DND-41 (cell line): ENCODE data around the gene ERP27.
A peak's percentile ranks its signal among the peaks of the same experiment; 100 is the strongest.

Experiments
- ATAC-seq: fragments of 200-7000 bp; cut with Tn5 transposase; 3 replicates; pipeline ENCODE4 v1.9.1; 2021; ENCODE audit warnings: low read depth; ENCODE audit not compliant: insufficient read depth
- DNase-seq: peaks from one replicate; pipeline ENCODE4 v3.0.0-alpha.2; 2020
- H2AFZ ChIP-seq: 2 replicates; pipeline ENCODE4 v1.6.0; 2012; ENCODE audit warnings: low read depth, low read length
- H3K27ac ChIP-seq: 2 replicates; pipeline ENCODE4 v1.5.1; 2012; ENCODE audit warnings: low read length, inconsistent platforms
- H3K27me3 ChIP-seq: fragments of 200-600 bp; sonication (generic); 2 replicates; pipeline ENCODE4 v1.6.0; 2012; ENCODE audit warnings: low read length, mild to moderate bottlenecking, inconsistent platforms; ENCODE audit not compliant: insufficient read depth, poor library complexity
- H3K36me3 ChIP-seq: 2 replicates; pipeline ENCODE4 v1.5.1; 2012; ENCODE audit warnings: low read length, inconsistent platforms; ENCODE audit not compliant: insufficient read depth
- H3K4me1 ChIP-seq: 2 replicates; pipeline ENCODE4 v1.5.1; 2012; ENCODE audit warnings: mild to moderate bottlenecking, low read length; ENCODE audit not compliant: insufficient read depth
- H3K4me2 ChIP-seq: 2 replicates; pipeline ENCODE4 v1.6.0; 2012; ENCODE audit warnings: mild to moderate bottlenecking, moderate library complexity, low read length, inconsistent platforms; ENCODE audit not compliant: insufficient read depth
- H3K4me3 ChIP-seq, 2 experiments: fragments of 200-600 bp in 1 of 2; shearing (Covaris generic) in 1 of 2; 2 replicates each; pipeline ENCODE4 v1.5.1; 2012 to 2016; ENCODE audit warnings: inconsistent platforms in 2 of 2, low read length in 2 of 2, mild to moderate bottlenecking in 2 of 2, low read depth in 1 of 2, moderate library complexity in 1 of 2
- H3K79me2 ChIP-seq: 2 replicates; pipeline ENCODE4 v1.6.0; 2012; ENCODE audit warnings: low read length, inconsistent platforms; ENCODE audit not compliant: insufficient read depth
- H3K9ac ChIP-seq: 2 replicates; pipeline ENCODE4 v1.6.0; 2012; ENCODE audit warnings: low read depth, mild to moderate bottlenecking, inconsistent platforms, low read length, moderate library complexity
- H3K9me3 ChIP-seq: 2 replicates; pipeline ENCODE4 v1.5.1; 2012; ENCODE audit warnings: low read length, moderate library complexity, mild to moderate bottlenecking, inconsistent platforms; ENCODE audit not compliant: insufficient read depth, severe bottlenecking
- H4K20me1 ChIP-seq: 2 replicates; pipeline ENCODE4 v1.6.0; 2012; ENCODE audit warnings: low read length; ENCODE audit not compliant: insufficient read depth
- EZH2 ChIP-seq: IDR thresholded peaks from 3 replicates; pipeline ENCODE4 v1.6.1; 2012; ENCODE audit warnings: borderline replicate concordance, low read depth, mild to moderate bottlenecking, moderate library complexity, low read length, inconsistent platforms; ENCODE audit not compliant: severe bottlenecking
- TF ChIP-seq, protein P1 (sequence below): IDR thresholded peaks from 2 replicates; pipeline ENCODE4 v1.5.1; 2012; ENCODE audit warnings: borderline replicate concordance, low read length, moderate library complexity, mild to moderate bottlenecking; ENCODE audit not compliant: poor library complexity, severe bottlenecking; ENCODE audit errors: extremely low read depth

Gene ERP27

DNA sequence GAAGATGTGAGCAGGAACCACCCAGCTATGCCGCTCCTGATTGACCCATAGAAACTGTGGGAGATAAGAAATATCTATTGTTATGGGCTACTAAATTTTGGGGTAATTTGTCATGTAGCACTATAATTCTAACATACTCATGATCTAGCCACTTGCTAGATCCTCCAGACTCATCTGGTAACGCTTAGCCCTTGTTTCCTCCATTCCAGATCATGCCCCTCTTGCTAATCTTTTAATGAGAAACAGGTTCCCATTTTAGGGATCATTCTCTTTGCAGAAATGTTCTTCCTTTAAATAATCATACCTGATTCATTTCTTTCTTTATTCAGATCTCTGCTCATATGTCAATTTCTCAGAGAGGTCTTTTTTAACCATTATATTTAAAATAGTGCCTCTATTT is 26.9 kb upstream of the ERP27 start:
- Histone ChIP-seq H3K27ac (peak overlapping the region; percentile 87), H3K9me3 (no peaks in the 10 kb centered on the region), H3K36me3 (no peaks in the 10 kb centered on the region; the same call in 1 of the 2 replicates), H3K27me3 (no peaks in the 10 kb centered on the region), H3K4me2 (no peak overlapping the region), H3K4me3 (no peak overlapping the region), H3K9ac (no peak overlapping the region), H3K79me2 (peaks cover 43% of the 10 kb centered on the region), H3K4me1 (peaks cover 35% of the 10 kb centered on the region), H4K20me1 (no peaks in the 10 kb centered on the region), H2AFZ (no peak overlapping the region)
- TF ChIP-seq EZH2: no peak
- TF ChIP-seq, protein P1, sequence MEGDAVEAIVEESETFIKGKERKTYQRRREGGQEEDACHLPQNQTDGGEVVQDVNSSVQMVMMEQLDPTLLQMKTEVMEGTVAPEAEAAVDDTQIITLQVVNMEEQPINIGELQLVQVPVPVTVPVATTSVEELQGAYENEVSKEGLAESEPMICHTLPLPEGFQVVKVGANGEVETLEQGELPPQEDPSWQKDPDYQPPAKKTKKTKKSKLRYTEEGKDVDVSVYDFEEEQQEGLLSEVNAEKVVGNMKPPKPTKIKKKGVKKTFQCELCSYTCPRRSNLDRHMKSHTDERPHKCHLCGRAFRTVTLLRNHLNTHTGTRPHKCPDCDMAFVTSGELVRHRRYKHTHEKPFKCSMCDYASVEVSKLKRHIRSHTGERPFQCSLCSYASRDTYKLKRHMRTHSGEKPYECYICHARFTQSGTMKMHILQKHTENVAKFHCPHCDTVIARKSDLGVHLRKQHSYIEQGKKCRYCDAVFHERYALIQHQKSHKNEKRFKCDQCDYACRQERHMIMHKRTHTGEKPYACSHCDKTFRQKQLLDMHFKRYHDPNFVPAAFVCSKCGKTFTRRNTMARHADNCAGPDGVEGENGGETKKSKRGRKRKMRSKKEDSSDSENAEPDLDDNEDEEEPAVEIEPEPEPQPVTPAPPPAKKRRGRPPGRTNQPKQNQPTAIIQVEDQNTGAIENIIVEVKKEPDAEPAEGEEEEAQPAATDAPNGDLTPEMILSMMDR: no peak
- ATAC-seq (no peak), DNase-seq (no peak)

DNA sequence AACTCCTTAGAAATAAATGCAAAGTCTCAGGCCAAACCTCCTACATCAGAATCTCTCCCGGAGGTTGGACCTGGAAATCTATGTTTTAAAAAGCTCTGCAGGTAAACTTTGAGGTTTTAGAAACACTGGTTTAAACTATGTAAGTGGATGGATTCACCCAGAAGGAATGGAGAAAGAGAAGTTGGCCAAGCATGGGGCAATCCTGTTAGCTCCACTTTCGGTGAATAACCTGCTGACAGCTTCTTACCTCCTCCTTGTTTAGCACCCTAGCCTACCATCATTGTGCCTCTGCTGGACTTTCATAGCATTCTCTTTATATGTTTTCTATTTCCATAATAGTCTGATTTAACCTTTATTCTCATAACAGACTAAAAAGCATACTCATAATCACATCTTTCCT is 26.1 kb upstream of the ERP27 start:
- peaks cover 43% of the 10 kb centered on the region for H3K4me1 ChIP-seq
- TF ChIP-seq, protein P1: no peak
- no peak for TF ChIP-seq EZH2

GRCh38 chr12:14963520-14963919 is 25.2 kb upstream of the ERP27 start:
- peak overlapping the region in 1 of 2 experiments; percentile 77; a peak in 2 of 4 replicates for H3K4me3 ChIP-seq

More for the DNA sequence above, 26.1 kb upstream of the ERP27 start:
- Histone ChIP-seq H3K36me3 (peaks cover 8% of the 10 kb centered on the region; the same call in 1 of the 2 replicates), H3K27ac (peak overlapping the region; percentile 87), H3K27me3 (no peaks in the 10 kb centered on the region), H3K9ac (no peak overlapping the region), H2AFZ (peak overlapping the region; percentile 36; the same call in 1 of the 2 replicates), H4K20me1 (peaks cover 3% of the 10 kb centered on the region; the same call in 1 of the 2 replicates), H3K4me3 (no peak overlapping the region), H3K4me2 (no peak overlapping the region), H3K79me2 (peaks cover 51% of the 10 kb centered on the region), H3K9me3 (no peaks in the 10 kb centered on the region)
- DNase-seq (no peak), ATAC-seq (no peak)

More at GRCh38 chr12:14963520-14963919, 25.2 kb upstream of the ERP27 start:
- peaks cover 16% of the 10 kb centered on the region for H3K36me3 ChIP-seq
- H3K27me3 ChIP-seq: no peaks in the 10 kb centered on the region
- peak overlapping the region; percentile 81 for H2AFZ ChIP-seq
- peak overlapping the region; percentile 78 for H3K9ac ChIP-seq
- H3K4me1 ChIP-seq: peaks cover 52% of the 10 kb centered on the region
- H4K20me1 ChIP-seq: peaks cover 9% of the 10 kb centered on the region; the same call in 1 of the 2 replicates
- ATAC-seq (no peak), DNase-seq (no peak)
- no peak for TF ChIP-seq EZH2
- TF ChIP-seq, protein P1: no peak
- peak overlapping the region; percentile 89 for H3K4me2 ChIP-seq
- peaks cover 60% of the 10 kb centered on the region for H3K79me2 ChIP-seq
- peak overlapping the region; percentile 87 for H3K27ac ChIP-seq
- no peaks in the 10 kb centered on the region for H3K9me3 ChIP-seq
